ENCODE results near the gene ZNF540. TPM values are rescaled to one million over a fixed set of nuclear protein-coding genes. Genes with fewer than 3 reads are reported as not detected.
A peak's percentile ranks its signal among the peaks of the same experiment; 100 is the strongest.

The ZNF540 gene
- total and polyA plus RNA-seq, 10 of the 15 experiments (the other 5 are each of a cell fraction or from before 2014, with no cell fraction given), result 0.17 to 2.3 (median 0.43) TPM

GRCh38 chr19:37655689-37656371, 61.2 kb downstream of the ZNF540 start (continued):
- no peak for TF ChIP-seq MEF2A (IDR thresholded peaks at IDR 0.05; ENCODE audit: insufficient read depth, low read depth, low read length)
- no peak for TF ChIP-seq ETV6 (conservative IDR thresholded peaks at IDR 0.05 in 1 of 2, IDR thresholded peaks at IDR 0.05 in 1 of 2; ENCODE audit: borderline replicate concordance in 1 of 2, low read depth in 1 of 2)
- no peak for TF ChIP-seq SREBF1 (IDR thresholded peaks at IDR 0.05; ENCODE audit: low read length)
- TF ChIP-seq MTA2 (IDR thresholded peaks at IDR 0.05; ENCODE audit: low read depth), result no peak
- TF ChIP-seq GATAD2B (conservative IDR thresholded peaks at IDR 0.05; ENCODE audit: low read depth), result no peak; the same call in 1 of the 2 replicates
- no peak for TF ChIP-seq FOS (IDR thresholded peaks at IDR 0.05; ENCODE audit: borderline replicate concordance, extremely low read depth, insufficient read length)
- TF ChIP-seq USF2 (IDR thresholded peaks at IDR 0.05; ENCODE audit: borderline replicate concordance, low read depth, low read length), result peak; percentile 44
- TF ChIP-seq NFIC (IDR thresholded peaks at IDR 0.05; ENCODE audit: low read depth, low read length), result no peak
- TF ChIP-seq ZNF207 (IDR thresholded peaks at IDR 0.05; ENCODE audit: borderline replicate concordance), result no peak
- TF ChIP-seq, protein P1, sequence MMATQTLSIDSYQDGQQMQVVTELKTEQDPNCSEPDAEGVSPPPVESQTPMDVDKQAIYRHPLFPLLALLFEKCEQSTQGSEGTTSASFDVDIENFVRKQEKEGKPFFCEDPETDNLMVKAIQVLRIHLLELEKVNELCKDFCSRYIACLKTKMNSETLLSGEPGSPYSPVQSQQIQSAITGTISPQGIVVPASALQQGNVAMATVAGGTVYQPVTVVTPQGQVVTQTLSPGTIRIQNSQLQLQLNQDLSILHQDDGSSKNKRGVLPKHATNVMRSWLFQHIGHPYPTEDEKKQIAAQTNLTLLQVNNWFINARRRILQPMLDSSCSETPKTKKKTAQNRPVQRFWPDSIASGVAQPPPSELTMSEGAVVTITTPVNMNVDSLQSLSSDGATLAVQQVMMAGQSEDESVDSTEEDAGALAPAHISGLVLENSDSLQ (IDR thresholded peaks at IDR 0.05), result peak; percentile 96
- TF ChIP-seq TCF3 (IDR thresholded peaks at IDR 0.05; ENCODE audit: borderline replicate concordance, insufficient read depth, low read depth, low read length), result 0 out of 2 replicates have a peak, but pooled peaks have one; percentile 35
- peak; percentile 46; the same call in 1 of the 2 replicates for TF ChIP-seq DPF2 (IDR thresholded peaks at IDR 0.05)
- TF ChIP-seq STAT1 (conservative IDR thresholded peaks at IDR 0.05), result no peak
- TF ChIP-seq POLR2A (IDR thresholded peaks at IDR 0.05; ENCODE audit: low read depth, low read length), result peak; percentile 79
- TF ChIP-seq NKRF (conservative IDR thresholded peaks at IDR 0.05), result 0 out of 2 replicates have a peak, but pooled peaks have one; percentile 20
- no peak for TF ChIP-seq EZH2 (IDR thresholded peaks at IDR 0.05; ENCODE audit: borderline replicate concordance, control insufficient read depth, low read depth, low read length)
- TF ChIP-seq ZNF592 (IDR thresholded peaks at IDR 0.05), result no peak
- no peak for TF ChIP-seq ZNF24 (IDR thresholded peaks at IDR 0.05)
- no peak for TF ChIP-seq CHD4 (IDR thresholded peaks at IDR 0.05)
- 0 out of 2 replicates have a peak, but pooled peaks have one; percentile 17 for TF ChIP-seq NR2F1 (conservative IDR thresholded peaks at IDR 0.05)
- TF ChIP-seq ZNF274 (IDR thresholded peaks at IDR 0.05; ENCODE audit: insufficient read depth, insufficient read length), result no peak

All from GM12878 (cell line).